Gastrocnemius medialis (tissue), 4 donors: ENCODE measurements around the gene C19orf85.

Experiments
- CTCF ChIP-seq, 5 experiments: fragments of 450-650 bp in 3 of 5; fragments of 200-600 bp in 2 of 5; sonication (generic) in 2 of 5; IDR thresholded peaks in 4 of 5; conservative IDR thresholded peaks in 1 of 5; 1 replicate in 4 of 5; 2 replicates in 1 of 5; pipeline ENCODE4 v1.5.1; 2016 to 2019; ENCODE audit warnings: antibody characterized with exemption in 5 of 5, mild to moderate bottlenecking in 3 of 5, moderate library complexity in 3 of 5
- POLR2A ChIP-seq, 2 donors: fragments of 450-650 bp; IDR thresholded peaks; one replicate each; pipeline ENCODE4 v1.6.1; 2017; ENCODE audit warnings: antibody characterized with exemption in 2 of 2, mild to moderate bottlenecking in 2 of 2, moderate library complexity in 2 of 2

GRCh38 chr19:55493052-55493644 lies 28.6 kb upstream of the C19orf85 start:
- TF ChIP-seq CTCF (IDR thresholded peaks at IDR 0.05 in 4 of 5, conservative IDR thresholded peaks at IDR 0.05 in 1 of 5) = no peak
- no peak for TF ChIP-seq POLR2A (IDR thresholded peaks at IDR 0.05)
